Middle frontal gyrus (tissue), 1 donor: ENCODE results near the gene KLC1.
"Not testable (repeated sequence)": the region's sequence is repeated elsewhere in the genome, so short reads cannot be mapped to it uniquely, and the experiment has no call there.

Experiments
- DNase-seq: peaks from one replicate; pipeline ENCODE4 v3.0.0-alpha.2; 2015; ENCODE audit warnings: low spot score; ENCODE audit errors: extremely low spot score

Gene KLC1

DNA sequence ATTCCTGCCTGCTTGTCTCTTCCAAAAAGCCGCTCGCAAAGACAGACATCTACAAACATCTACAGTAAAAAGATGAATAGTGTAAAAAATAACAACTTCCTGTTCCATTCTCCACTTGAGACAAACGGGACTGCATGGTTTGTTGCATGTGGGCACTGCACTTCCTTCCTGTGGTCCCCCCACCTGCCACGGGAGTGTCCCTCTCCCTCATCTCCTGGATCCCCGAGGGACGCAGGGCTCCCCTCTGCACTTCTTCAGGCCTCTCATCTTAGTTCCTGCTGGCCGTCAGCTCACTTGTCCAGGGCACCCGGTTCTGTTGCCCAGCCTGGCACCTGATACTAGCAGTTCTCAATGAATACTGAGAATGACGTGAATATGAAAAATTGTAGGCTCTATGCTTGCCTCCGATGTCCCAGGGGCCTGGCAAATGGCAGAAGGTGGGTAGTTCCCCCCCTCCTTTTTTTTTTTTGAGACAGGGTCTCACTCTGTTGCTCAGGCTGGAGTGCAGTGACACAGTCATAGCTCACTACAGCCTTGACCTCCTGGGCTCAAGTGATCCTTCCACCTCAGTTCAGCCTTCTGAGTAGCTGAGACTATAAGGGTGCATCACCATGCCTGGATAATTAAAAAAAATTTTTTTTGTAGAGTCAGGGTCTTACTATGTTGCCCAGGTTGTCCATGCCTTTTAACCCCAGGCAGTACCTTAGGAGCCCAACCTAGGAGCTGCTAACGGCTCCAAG, 3.5 kb upstream of the KLC1 start:
- DNase-seq = no peak

DNA sequence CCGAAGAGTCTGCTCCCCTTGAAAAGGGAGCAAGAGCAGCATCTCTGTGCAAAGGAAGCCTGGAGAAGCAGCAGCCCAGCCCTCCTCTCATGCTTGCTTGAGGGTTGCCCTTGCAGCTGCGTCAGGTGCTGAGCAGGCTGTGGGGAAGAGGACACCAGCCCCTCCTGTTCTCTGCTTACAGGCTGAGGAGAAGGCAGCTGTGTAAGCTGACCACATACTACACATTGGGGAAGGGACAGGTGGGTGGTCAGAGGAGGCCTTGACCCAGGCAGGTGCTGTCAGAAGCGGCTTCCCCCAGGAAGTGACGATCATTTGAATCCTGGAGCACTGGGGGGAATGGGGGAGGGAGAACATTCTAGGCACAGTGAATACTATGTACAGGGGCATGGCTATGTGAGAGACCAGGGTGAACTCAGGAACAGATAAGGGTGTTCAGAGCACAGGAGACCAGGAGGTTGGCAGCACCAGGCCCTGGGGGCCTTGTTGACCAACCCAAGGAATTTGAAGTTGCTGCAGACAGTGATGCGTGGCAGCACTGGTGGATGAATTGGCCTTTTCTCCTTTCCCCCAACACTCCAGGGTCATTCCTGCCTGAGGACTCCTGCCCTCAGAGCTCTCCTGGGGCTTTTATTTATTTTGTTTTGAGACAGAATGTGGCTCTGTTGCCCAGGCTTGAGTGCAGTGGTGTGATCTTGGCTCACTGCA, 2.7 kb upstream of the KLC1 start:
- DNase-seq = no peak

DNA sequence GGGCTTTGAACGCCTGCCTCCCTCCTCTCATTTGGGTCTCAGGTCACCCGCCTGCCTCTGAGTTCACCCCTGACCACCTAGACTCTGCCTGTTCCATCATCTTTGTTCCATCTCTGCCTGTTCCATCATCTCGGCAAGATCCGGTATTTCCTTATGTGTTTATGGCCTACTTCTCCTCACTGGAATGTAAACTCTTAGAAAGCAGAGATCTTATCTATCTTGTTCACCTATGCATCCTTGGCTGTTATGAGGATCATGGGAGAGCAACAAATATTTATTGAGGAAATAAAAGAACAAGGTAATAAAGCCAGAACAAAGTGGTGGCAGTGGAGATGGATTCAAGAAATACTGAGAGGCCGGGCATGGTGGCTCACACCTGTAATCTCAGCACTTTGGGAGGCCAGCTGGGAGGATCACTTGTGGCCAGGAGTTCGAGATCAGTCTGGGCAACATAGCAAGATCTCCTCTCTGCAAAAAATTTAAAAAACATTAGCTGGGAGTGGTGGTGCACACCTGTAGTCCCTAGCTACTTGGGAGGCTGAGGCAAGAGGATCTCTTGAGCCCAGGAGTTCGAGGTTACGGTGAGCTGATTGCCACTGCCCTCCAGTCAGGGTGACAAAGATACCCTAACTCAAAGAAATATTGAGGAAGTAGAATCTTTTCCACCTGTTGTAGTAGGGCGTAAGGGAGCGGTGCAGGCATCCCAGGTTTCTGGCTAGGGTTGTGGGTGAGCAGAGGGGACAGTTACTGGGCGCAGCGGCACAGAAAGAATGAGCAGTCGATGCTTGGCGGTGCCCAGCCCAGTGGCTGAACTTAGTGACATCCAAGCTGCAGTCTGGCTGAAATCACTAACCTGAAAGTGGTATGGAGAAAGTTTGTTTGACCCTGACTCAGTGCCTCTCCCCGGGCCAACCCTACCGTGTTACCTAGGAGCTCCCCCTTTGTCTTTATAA, 1.7 kb upstream of the KLC1 start:
- no peak for DNase-seq

- no peak for DNase-seq
Observed at GRCh38 chr14:103628221-103628683, 759 bp upstream of the KLC1 start.

GRCh38 chr14:103629503-103630121, 601 bp downstream of the KLC1 start:
- no peak for DNase-seq

- no peak for DNase-seq
Observed at GRCh38 chr14:103630364-103631108, 1.5 kb downstream of the KLC1 start.

GRCh38 chr14:103633391-103633790, 4.4 kb downstream of the KLC1 start:
- DNase-seq = no peak

GRCh38 chr14:103634156-103634555, 5.1 kb downstream of the KLC1 start:
- DNase-seq = no peak

DNA sequence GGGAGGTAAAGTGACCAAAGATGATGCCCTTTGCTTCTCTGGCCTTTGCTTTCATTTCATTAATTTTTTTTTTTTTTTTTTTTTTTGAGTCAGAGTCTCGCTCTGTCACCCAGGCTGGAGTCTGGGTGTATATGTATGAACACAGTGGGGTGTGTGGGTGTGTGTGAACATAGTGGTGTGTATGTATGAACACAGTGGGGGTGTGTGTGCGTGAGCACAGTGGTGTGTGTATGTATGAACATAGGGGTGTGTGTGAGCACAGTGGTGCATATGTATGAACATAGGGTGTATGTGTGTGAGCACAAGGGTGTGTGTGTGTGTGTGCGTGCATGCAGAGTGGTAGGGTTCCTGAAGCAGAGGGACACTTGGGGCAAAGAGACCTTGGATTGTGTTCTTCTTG, 9.6 kb downstream of the KLC1 start:
- no peak for DNase-seq

GRCh38 chr14:103641161-103641560, 12.2 kb downstream of the KLC1 start:
- no peak for DNase-seq

GRCh38 chr14:103646189-103646588, 17.2 kb downstream of the KLC1 start:
- DNase-seq = no peak

GRCh38 chr14:103649001-103649400, 20.0 kb downstream of the KLC1 start:
- DNase-seq = no peak

DNA sequence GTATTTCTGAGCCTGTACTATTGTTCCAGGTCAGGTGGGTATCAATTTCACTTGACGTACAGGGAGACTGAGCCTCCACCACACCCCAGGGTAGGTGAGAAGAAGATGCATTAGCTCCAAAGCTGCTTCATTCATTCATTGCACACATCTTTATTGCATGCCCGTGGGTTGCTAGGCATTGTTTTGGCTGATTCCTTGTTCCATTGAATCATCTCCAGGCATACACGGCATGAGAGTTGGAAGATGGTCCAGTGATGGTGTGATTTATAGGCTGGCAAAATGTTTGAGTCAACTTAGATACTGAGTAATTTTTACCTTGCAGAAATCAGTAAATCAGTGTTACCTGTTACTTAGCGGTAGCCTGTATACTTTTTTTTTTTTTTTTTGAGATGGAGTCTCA, 21.2 kb downstream of the KLC1 start:
- no peak for DNase-seq

DNA sequence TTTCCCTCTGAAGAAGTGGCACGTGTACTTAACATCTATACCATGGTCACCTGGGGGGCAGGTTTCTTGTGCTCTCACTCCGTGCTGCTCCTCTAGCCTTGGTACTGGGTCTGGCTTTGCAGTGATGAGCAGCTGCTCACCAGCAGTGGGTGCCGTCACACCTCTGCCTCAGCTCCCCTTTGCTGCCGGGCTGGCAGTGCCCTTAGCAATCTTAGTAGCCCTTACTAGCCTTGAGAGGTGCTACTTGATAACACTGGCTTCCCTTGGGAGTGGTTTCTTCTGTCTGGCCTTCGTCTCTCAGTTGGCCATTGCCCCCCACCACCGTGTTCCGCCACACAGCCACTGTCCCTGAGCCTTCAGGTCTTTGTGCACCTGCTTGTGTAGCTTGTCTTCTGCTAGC, 22.6 kb downstream of the KLC1 start:
- no peak for DNase-seq

GRCh38 chr14:103652806-103653205, 23.8 kb downstream of the KLC1 start:
- DNase-seq = no peak

DNA sequence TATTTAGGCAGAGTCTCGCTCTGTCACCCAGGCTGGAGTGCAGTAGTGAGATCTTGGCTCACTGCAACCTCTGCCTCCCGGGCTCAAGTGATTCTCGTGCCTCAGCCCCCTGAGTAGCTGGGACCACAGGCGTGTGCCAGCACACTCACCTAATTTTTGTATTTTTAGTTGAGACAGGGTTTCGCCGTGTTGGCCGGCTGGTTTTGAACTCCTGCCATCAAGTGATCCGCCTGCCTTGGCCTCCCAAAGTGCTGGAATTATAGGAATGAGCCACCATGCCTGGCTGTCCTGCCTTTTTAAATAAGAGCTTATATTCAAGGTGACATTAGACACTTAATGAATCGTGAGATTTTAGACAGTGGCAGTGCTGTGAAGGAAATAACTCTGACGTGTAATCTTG, 24.3 kb downstream of the KLC1 start:
- not testable (repeated sequence) for DNase-seq

- DNase-seq = no peak
Observed at GRCh38 chr14:103653805-103654204, 24.8 kb downstream of the KLC1 start.

- no peak for DNase-seq
Observed at GRCh38 chr14:103654619-103655018, 25.6 kb downstream of the KLC1 start.

GRCh38 chr14:103656031-103656755, 27.2 kb downstream of the KLC1 start:
- DNase-seq = no peak

DNA sequence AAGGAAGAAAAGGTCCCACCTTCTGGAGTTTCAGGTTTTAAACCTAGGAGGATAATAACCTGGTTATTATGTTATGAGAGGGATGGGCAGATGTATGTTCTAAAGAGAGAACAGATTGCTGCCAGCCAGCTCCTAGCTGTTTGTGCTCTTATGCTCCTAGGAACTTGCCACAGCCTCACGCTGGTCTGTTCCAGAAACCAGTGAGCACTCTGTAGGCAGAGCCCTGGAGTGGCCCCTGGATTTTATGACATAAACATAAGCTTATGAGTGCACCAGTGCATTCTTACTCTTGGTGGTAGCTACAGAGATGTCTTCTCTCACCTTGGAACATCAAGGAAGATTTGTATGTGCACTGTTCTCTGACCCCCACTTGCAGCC, 27.7 kb downstream of the KLC1 start:
- no peak for DNase-seq
